ENCODE results near the gene PNPO. TPM values are rescaled to one million over a fixed set of nuclear protein-coding genes. Genes with fewer than 3 reads are reported as not detected.

The PNPO gene
- total and polyA plus RNA-seq, 2 of the 13 experiments (the other 11 are each of a cell fraction or from before 2014, with no cell fraction given) = 47.9 to 63.3 TPM

DNA sequence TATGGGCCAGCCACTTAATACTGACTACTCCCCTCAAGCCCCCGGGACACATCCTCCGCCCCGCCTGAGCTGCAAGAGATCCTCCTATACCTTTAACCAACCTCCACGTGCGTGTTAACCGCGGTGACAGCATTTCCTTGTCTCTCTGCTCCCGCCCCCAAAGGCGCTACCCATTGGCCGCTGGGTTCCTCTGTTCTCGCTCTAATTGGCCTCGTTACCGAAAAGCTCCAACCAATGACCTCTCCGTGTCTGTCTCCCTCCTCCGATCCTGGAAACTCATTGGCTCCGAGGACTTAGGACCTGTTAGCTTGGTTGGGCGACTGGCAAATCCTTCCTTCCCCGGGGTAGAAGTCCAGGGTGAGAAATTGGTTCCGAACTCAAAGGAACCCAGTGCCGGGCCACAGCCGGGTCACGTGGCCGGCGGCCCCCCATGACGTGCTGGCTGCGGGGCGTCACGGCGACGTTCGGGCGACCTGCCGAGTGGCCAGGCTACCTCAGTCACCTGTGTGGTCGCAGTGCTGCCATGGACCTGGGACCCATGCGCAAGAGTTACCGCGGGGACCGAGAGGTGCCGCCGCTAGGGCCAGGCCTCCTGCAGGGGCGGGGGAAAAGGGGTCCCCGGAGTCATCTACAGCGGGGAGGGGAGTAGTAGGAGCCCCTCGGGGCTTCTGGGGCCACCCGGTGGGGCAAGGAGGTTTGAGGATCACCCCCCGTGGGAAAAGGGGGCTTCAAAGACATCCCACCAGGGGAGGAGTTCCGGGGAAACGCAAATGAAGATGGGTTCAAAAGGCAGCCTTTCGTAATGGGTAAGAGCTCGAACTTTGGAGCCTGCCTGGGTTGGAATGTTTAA is at the start of gene PNPO (continued):
- TF ChIP-seq, protein P1, sequence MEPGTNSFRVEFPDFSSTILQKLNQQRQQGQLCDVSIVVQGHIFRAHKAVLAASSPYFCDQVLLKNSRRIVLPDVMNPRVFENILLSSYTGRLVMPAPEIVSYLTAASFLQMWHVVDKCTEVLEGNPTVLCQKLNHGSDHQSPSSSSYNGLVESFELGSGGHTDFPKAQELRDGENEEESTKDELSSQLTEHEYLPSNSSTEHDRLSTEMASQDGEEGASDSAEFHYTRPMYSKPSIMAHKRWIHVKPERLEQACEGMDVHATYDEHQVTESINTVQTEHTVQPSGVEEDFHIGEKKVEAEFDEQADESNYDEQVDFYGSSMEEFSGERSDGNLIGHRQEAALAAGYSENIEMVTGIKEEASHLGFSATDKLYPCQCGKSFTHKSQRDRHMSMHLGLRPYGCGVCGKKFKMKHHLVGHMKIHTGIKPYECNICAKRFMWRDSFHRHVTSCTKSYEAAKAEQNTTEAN (CRISPR knock-in tag; conservative IDR thresholded peaks at IDR 0.05) = peak; percentile 95
- TF ChIP-seq RBM22 (optimal IDR thresholded peaks at IDR 0.05; ENCODE audit: low read length) (peak; percentile 75), SCMH1 (CRISPR knock-in tag; IDR thresholded peaks at IDR 0.05; ENCODE audit: borderline replicate concordance) (no peak), ZNF569 (CRISPR knock-in tag; IDR thresholded peaks at IDR 0.05; ENCODE audit: borderline replicate concordance) (peak; percentile 98; the same call in 1 of the 2 replicates), ZSCAN9 (CRISPR knock-in tag; IDR thresholded peaks at IDR 0.05; ENCODE audit: borderline replicate concordance) (peak; percentile 81), HCFC1 (IDR thresholded peaks at IDR 0.05; ENCODE audit: low read depth, low read length) (no peak; the same call in 1 of the 2 replicates), ARNT2 (CRISPR knock-in tag; IDR thresholded peaks at IDR 0.05; ENCODE audit: low read depth) (peak; percentile 91), ZNF383 (CRISPR knock-in tag; IDR thresholded peaks at IDR 0.05; ENCODE audit: borderline replicate concordance) (0 out of 2 replicates have a peak, but pooled peaks have one; percentile 67), ONECUT2 (CRISPR knock-in tag; IDR thresholded peaks at IDR 0.05) (peak; percentile 10; the same call in 1 of the 2 replicates), ZNF550 (CRISPR knock-in tag; IDR thresholded peaks at IDR 0.05; ENCODE audit: borderline replicate concordance) (peak; percentile 27; the same call in 1 of the 2 replicates), ZNF34 (CRISPR knock-in tag; IDR thresholded peaks at IDR 0.05; ENCODE audit: borderline replicate concordance) (no peak), PLRG1 (conservative IDR thresholded peaks at IDR 0.05) (no peak), BHLHE40 (IDR thresholded peaks at IDR 0.05; ENCODE audit: low read length) (peak; percentile 54), TRIM24 (CRISPR knock-in tag; IDR thresholded peaks at IDR 0.05) (no peak), CAMTA2 (CRISPR knock-in tag; IDR thresholded peaks at IDR 0.05; ENCODE audit: borderline replicate concordance) (peak; percentile 86; the same call in 1 of the 2 replicates), GABPB1 (CRISPR knock-in tag; IDR thresholded peaks at IDR 0.05) (peak; percentile 91)
- TF ChIP-seq, protein P2, sequence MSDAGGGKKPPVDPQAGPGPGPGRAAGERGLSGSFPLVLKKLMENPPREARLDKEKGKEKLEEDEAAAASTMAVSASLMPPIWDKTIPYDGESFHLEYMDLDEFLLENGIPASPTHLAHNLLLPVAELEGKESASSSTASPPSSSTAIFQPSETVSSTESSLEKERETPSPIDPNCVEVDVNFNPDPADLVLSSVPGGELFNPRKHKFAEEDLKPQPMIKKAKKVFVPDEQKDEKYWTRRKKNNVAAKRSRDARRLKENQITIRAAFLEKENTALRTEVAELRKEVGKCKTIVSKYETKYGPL (CRISPR knock-in tag; IDR thresholded peaks at IDR 0.05) = peak; percentile 78; the same call in 1 of the 2 replicates
- TF ChIP-seq, protein P3, sequence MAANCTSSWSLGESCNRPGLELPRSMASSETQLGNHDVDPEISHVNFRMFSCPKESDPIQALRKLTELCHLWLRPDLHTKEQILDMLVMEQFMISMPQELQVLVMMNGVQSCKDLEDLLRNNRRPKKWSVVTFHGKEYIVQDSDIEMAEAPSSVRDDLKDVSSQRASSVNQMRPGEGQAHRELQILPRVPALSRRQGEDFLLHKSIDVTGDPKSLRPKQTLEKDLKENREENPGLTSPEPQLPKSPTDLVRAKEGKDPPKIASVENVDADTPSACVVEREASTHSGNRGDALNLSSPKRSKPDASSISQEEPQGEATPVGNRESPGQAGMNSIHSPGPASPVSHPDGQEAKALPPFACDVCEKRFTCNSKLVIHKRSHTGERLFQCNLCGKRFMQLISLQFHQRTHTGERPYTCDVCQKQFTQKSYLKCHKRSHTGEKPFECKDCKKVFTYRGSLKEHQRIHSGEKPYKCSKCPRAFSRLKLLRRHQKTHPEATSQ (CRISPR knock-in tag; IDR thresholded peaks at IDR 0.05; ENCODE audit: borderline replicate concordance) = peak; percentile 46; the same call in 1 of the 2 replicates
- TF ChIP-seq, protein P4, sequence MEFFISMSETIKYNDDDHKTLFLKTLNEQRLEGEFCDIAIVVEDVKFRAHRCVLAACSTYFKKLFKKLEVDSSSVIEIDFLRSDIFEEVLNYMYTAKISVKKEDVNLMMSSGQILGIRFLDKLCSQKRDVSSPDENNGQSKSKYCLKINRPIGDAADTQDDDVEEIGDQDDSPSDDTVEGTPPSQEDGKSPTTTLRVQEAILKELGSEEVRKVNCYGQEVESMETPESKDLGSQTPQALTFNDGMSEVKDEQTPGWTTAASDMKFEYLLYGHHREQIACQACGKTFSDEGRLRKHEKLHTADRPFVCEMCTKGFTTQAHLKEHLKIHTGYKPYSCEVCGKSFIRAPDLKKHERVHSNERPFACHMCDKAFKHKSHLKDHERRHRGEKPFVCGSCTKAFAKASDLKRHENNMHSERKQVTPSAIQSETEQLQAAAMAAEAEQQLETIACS (CRISPR knock-in tag; IDR thresholded peaks at IDR 0.05) = peak; percentile 41; the same call in 1 of the 2 replicates
- TF ChIP-seq, protein P5, sequence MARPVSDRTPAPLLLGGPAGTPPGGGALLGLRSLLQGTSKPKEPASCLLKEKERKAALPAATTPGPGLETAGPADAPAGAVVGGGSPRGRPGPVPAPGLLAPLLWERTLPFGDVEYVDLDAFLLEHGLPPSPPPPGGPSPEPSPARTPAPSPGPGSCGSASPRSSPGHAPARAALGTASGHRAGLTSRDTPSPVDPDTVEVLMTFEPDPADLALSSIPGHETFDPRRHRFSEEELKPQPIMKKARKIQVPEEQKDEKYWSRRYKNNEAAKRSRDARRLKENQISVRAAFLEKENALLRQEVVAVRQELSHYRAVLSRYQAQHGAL (CRISPR knock-in tag; IDR thresholded peaks at IDR 0.05; ENCODE audit: not compliant biosample characterization) = no peak
- TF ChIP-seq, protein P6, sequence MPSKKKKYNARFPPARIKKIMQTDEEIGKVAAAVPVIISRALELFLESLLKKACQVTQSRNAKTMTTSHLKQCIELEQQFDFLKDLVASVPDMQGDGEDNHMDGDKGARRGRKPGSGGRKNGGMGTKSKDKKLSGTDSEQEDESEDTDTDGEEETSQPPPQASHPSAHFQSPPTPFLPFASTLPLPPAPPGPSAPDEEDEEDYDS (CRISPR knock-in tag; IDR thresholded peaks at IDR 0.05) = peak; percentile 86
- TF ChIP-seq, protein P7, sequence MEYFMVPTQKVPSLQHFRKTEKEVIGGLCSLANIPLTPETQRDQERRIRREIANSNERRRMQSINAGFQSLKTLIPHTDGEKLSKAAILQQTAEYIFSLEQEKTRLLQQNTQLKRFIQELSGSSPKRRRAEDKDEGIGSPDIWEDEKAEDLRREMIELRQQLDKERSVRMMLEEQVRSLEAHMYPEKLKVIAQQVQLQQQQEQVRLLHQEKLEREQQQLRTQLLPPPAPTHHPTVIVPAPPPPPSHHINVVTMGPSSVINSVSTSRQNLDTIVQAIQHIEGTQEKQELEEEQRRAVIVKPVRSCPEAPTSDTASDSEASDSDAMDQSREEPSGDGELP (IDR thresholded peaks at IDR 0.05; ENCODE audit: borderline replicate concordance, low read depth) = peak; percentile 54; the same call in 1 of the 2 replicates
